ENCODE results near the gene HES5. TPM values are rescaled to one million over a fixed set of nuclear protein-coding genes. Genes with fewer than 3 reads are reported as not detected.

The HES5 gene
- polyA plus RNA-seq, 12 donors = 0.11 to 1.0 (median 0.48) TPM; not detected in 3

GRCh38 chr1:2533365-2533764 lies 3.3 kb upstream of the HES5 start:
- no peak for DNase-seq

GRCh38 chr1:2532485-2533160 lies 2.6 kb upstream of the HES5 start:
- no peak for DNase-seq

- DNase-seq = no peak
Measured at GRCh38 chr1:2530513-2531361, 674 bp upstream of the HES5 start.

DNA sequence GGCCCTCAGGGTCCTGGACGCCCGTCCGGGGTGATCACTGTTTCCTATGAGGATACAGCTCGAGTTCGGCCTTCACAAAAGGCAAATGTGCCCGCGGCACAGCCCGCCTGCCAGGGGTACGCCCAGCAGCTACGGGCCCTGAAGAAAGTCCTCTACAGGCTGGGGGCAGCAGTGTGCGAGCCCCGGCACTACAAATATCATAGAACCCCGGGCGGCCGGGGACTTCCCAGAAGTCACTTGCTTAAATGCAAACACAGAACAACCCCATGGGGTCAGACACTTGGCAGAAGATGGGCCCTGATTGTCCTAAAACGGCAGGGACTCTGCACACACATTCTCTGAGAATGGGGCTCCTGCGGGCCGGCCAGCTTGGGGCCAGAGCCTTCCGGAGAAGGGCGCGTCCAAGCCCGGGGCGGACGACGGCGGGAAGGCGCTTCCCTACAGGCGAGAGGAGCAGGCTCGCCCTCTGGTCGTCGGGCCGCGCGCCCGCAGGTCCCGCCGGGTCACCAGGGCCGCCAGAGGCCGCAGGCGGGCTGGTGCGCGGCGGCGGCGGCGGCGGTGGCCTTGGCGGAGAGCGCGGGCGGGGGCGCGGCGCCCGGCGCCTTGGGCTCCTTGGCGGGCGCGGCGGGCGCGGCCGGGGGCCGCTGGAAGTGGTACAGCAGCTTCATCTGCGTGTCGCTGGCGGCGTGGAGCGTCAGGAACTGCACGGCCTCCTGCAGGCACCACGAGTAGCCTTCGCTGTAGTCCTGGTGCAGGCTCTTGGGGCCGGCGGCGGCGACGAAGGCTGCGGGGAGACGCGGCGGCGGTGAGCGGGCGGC lies 888 bp downstream of the HES5 start:
- DNase-seq = no peak

DNA sequence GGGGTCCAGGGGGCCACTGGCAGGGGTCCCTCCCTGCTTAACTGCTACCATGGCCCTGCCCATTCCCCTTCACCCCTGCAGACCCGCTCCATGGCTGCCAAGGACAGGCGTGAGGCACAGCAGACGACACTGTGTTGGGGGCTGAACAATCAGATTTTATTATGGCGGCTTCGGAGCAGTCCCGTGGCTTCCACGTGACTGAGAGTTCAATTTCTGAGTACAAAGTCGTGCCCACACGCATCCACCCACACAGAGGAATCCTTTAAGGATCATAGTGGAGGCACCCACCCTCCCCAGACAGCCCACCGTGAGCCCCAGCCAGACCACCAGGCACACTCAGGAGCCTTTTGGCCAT lies 1.5 kb downstream of the HES5 start:
- DNase-seq = no peak

- DNase-seq = no peak
Measured at GRCh38 chr1:2528016-2528415, 2.0 kb downstream of the HES5 start.

GRCh38 chr1:2527556-2527860 lies 2.6 kb downstream of the HES5 start:
- DNase-seq = no peak

GRCh38 chr1:2526824-2527555 lies 3.1 kb downstream of the HES5 start:
- DNase-seq = no peak

- peak; percentile 92 for DNase-seq
Measured at GRCh38 chr1:2525920-2526823, 3.9 kb downstream of the HES5 start, which contains the start of gene PANK4. PANK4 (minus strand) TSS chr1:2526596; CDS start chr1:2526587, 9 bp downstream.

DNA sequence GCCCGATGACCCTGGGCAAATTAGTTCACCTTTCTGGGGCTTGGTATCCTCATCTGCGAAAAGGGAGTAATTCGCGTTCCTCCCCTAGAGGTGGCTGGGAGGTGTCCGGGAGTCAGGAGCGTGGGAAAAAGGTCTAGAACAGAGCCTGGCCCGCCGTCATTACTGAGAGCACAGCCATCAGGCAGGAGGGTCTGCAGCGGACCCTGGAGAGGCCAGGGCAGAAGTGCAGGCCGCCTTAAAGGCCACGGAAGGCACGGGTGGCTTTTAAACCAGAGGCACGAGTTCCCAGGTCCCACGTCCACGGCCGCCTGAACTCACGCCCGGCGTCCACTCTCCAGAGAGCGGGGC lies 4.5 kb downstream of the HES5 start:
- no peak for DNase-seq

DNA sequence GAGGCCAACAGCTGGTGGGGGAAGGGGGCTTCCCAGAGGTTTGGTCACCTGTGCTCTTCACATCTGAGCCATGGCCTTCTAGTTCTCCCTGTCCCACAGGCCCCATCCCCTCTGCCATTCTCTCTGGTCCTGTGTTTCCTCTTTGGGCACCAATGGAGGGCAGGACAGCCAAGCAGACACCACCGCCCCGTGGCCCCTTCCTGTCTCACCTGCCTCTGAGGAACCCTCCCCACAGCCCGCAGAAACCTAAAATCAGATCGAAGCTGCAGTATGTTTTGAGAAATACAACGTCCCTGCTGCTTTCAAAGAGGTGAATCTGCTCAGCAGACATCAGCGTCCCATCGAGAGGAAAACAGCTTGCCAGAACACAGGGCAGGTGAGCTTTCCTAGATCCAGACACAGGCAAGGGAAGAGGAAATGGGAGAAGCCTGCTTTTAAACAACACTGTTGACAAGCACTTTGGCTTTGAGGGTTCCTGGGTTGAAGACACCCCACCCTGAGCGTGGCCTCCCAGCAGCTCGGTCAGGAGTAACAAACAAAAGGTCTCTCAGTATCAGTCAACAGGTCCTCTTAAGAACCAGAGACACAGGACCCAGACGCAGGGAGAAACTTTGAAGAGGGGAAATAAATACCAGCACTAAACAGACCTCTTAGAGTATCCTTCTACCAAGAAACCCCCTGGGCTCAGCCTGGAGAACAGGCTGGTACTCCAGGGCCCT lies 6.0 kb downstream of the HES5 start:
- no peak for DNase-seq

DNA sequence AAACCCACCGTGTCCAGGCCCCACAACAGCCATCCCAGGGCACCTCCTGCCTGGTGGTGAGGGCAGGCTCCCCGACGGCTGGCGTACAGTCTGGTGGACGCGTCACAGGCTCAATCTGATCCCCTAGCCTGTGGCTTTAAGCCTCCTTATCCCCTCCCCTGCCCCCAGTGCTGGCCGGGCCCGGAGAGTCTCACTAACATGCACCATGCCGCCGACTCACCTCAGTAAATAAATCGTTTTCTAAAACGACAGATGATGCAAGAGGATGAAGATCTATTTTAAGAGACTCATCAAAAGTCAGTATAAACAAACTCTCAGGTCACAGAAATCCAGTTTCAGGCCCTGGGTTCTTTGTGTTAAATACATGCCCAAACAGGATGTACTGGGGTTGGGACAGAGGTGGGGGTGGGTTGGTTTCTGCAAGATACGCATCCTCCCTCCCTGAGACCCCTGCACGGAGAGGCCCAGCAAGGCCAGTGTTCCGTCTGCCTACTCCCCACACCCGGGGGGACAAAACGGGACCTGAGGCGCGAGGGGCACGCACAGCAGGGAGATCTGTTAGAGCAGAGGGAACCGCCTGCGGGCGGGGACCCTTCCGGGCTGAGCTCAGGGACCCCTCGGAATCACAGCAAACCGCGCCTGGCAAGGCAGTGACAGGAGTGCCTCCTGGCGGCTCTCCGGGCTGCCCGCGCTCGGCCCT lies 6.7 kb downstream of the HES5 start:
- DNase-seq = no peak

GRCh38 chr1:2522230-2522629 lies 7.8 kb downstream of the HES5 start:
- DNase-seq = no peak

DNA sequence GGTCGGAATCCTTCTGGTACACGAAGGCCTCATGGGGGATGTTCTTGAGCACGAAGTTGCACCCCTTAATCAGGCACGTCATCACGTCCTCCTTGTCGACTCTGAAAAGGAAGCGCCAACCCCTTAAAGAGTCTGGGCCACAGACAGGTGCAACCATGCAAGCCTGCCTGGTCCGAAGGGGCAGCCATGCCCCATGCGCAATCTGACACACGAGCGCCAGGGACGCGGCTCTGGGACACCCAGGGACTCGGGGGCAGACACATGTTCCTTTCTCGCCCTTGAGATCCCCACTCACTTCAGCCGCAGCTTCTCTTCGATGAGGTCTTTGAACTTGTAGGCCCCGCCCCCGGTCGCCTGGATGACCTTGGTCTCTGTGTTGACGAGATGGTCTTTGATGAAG lies 9.3 kb downstream of the HES5 start:
- DNase-seq = no peak

- no peak for DNase-seq
Measured at GRCh38 chr1:2520206-2520605, 9.9 kb downstream of the HES5 start.

DNA sequence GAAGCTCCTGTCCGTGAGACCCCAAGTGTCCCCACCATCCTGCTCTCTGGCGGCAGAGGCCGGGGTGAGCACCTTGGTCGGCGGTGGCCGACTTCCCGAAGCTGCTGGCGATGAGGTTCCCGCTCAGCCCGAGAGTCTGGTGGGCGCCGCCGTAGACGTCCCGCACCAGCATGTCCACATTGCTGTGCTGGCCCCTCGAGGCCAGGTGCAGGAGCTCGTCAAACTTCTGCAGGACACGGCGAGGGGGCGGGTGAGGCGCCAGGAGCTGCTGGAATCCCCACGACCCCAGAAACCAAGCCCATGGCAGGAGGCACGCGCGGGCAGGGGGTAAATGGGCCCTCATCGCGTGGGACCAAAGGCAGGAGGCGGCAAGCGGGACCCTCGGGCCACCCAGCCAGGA lies 10.3 kb downstream of the HES5 start:
- DNase-seq = no peak

GRCh38 chr1:2519029-2519685 lies 10.9 kb downstream of the HES5 start:
- no peak for DNase-seq

GRCh38 chr1:2518528-2518927 lies 11.5 kb downstream of the HES5 start:
- DNase-seq = no peak

DNA sequence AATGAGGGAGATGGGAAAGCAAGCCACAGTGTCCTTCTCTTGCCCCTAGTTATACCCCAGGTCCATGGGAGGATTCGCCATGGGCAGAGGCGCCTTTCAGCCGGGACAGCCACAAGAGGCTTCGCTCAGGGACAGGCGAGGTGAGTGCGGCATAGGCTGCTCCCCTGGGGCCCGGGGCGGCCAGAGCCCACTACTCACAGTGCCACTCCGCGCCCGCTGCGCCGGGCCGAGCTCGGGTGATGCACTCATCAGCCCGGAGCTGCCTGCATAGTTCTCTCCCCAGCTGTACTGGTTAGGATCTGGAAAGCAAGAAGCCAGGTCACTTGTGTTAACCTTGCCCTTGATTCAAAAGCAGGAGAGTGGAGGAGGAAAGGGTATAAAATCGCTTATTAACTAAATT lies 12.1 kb downstream of the HES5 start:
- no peak for DNase-seq

All from muscle of arm (tissue), 12 donors.